ENCODE results near the gene PRKD2. TPM values are rescaled to one million over a fixed set of nuclear protein-coding genes. Genes with fewer than 3 reads are reported as not detected.

The PRKD2 gene
- total and polyA plus RNA-seq, 2 of the 8 experiments (the other 6 are each of a cell fraction or from before 2014, with no cell fraction given), result 24.4 to 63.8 TPM

- no peak for TF ChIP-seq ATF2 (IDR thresholded peaks at IDR 0.05; ENCODE audit: low read length)
Observed at GRCh38 chr19:46635920-46636761, 80.8 kb downstream of the PRKD2 start, which contains the start of gene GNG8 (continued).

Data from H1 (cell line).